GM12865 (cell line): Measurements from ENCODE around the gene BHLHA15.

Experiments
- DNase-seq: peaks from one replicate; pipeline ENCODE4 v3.0.0; 2010; ENCODE audit warnings: low read depth
- H3K4me3 ChIP-seq: 2 replicates; pipeline ENCODE4 v1.5.1; 2011; ENCODE audit warnings: mild to moderate bottlenecking, low read depth, low read length, control low read depth
- CTCF ChIP-seq: IDR thresholded peaks from 2 replicates; pipeline ENCODE4 v1.5.1; 2011; ENCODE audit warnings: low read length, control low read depth, low read depth, inconsistent platforms; ENCODE audit not compliant: insufficient read depth; ENCODE audit errors: missing control alignments

BHLHA15 gene

DNA sequence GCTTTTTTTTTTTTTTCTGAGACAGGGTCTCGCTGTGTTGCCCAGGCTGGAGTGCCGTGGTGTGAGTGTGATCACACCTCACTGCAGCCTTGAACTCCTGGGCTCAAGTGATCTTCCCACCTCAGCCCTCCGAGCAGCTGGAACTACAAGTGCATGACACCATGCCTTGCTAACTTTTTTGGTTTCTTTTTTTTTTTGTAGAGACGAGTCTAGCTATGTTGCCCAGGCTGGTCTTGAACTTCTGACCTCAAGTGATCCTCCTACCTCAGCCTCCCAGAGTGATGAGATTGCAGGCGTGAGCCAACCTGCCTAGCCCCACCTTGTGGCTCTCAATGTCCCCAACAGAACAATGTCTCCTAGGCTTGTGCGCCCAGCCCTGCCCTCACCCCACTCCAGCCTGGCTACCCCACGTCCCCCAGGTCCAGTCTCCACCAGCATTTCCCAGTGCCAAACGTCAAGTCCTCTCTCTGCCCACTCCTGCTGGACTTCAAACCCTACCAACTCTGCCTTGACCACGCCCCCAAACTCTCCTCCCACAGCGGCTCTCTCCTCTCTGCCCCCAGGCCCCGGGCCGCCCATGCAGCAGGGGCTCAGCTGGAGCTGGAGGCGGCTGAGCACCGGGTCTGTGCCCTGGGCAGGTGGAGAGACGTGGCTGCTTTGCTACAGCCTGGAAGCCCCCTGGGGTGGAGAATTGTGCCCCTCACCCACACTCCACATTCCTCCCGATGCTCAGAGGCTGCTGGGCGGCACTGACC, 18.9 kb downstream of the BHLHA15 start:
- TF ChIP-seq CTCF: no peak
- no peak for DNase-seq
- no peak overlapping the region for H3K4me3 ChIP-seq

- no peak for TF ChIP-seq CTCF
- no peak for DNase-seq
- no peak overlapping the region for H3K4me3 ChIP-seq
Measured at GRCh38 chr7:98230746-98231471, 19.7 kb downstream of the BHLHA15 start.

DNA sequence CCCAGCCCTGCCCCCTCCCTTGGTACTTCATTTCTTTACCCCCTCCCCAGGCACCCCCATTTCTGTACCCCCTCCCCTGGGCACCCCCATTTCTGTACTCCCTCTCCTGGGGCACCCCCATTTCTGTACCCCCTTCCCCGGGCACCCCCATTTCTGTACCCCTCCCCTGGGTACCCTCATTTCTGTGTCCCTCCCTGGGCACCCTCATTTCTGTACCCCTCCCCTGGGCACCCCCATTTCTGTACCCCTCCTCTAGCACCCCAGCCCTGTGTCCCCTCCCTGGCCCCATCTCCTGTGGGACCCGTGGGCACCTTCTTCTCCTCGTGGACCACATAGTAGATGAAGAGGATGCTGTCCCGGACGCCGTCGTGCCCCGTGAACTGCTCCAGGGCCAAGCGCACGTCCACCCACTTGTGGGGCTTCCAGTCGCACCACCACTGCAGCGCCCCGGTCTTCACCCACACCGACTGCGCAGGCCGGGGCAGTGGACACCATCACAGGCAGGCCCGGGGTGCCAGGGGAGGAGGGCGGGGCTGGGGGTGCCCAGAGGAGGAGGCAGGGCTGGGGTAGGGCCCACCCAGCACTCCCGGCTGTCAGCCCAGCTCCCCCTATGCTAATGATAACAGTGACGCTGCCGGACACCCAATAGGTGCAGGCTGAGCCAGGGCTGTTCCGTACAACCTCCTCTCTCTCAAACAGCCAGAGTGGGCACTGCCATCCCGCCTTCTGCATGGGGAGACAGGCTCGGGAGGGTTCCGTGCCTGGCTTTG, 20.4 kb downstream of the BHLHA15 start:
- no peak for DNase-seq
- TF ChIP-seq CTCF: no peak
- H3K4me3 ChIP-seq: no peak overlapping the region

DNA sequence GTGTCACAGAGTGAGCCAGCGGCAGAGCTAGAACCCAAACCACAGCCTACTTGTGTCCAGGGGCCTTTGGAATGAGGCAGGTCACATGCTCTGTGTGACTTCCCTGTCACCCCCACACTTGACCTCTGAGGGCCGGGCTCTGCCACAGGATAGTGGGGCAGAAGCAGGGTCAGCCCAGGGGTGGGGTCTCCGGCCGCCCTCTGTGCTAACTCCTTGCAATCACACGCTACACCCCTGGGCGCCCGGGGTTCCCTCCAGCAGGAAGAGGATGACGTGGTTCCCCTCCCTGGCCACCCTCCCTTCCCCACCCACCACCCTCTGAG, 21.0 kb downstream of the BHLHA15 start:
- no peak overlapping the region for H3K4me3 ChIP-seq
- no peak for DNase-seq
- no peak for TF ChIP-seq CTCF

- H3K4me3 ChIP-seq: no peak overlapping the region
- no peak for TF ChIP-seq CTCF
- no peak for DNase-seq
Measured at GRCh38 chr7:98232799-98233198, 21.6 kb downstream of the BHLHA15 start.

- no peak overlapping the region for H3K4me3 ChIP-seq
- TF ChIP-seq CTCF: no peak
- DNase-seq: no peak
Measured at GRCh38 chr7:98233219-98234070, 22.2 kb downstream of the BHLHA15 start.
